ENCODE data around the gene PACSIN2. TPM values are rescaled to one million over a fixed set of nuclear protein-coding genes. Genes with fewer than 3 reads are reported as not detected.
"Not testable (repeated sequence)": the region's sequence is repeated elsewhere in the genome, so short reads cannot be mapped to it uniquely, and the experiment has no call there.

Gene PACSIN2
- total RNA-seq, 1 donor from 2014 or later = 49.1 TPM

DNA sequence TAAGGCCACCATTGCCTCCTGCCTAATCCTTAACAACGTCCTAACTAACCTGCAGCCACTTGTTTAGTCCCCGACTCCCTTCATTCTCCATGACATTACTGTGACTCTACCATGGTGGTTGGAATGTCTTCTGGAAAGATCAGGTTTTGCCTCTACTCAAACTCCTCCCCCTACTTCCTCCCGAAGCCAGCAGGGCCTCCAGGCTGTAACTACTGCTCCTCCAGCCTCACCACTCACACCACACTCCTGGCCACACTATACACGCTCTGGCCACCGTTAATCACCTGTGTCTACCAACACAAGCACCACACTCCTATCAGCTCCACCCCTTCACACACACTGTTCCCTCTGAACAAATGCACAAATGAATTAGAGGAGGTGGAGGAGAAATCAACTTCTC, 69.2 kb downstream of the PACSIN2 start:
- DNase-seq = no peak

DNA sequence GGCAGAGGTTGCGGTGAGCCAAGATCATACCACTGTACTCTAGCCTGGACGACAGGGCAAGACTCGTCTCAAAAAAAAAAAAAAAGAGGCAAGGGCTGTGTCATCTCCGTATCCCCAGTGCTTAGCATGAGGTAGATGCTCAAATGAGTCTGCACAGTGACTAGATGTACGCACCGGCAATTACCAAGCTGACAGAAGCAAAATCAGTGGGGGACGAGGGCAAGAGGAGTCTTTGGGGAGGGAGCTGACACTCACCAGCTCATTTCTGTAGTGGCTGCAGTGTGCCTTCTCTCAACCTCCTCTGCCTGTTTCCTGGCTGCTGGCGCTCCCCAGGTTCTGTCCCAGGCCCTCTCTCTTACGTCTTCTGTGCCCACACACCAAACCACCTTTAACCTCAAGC, 69.9 kb downstream of the PACSIN2 start:
- DNase-seq = no peak

DNA sequence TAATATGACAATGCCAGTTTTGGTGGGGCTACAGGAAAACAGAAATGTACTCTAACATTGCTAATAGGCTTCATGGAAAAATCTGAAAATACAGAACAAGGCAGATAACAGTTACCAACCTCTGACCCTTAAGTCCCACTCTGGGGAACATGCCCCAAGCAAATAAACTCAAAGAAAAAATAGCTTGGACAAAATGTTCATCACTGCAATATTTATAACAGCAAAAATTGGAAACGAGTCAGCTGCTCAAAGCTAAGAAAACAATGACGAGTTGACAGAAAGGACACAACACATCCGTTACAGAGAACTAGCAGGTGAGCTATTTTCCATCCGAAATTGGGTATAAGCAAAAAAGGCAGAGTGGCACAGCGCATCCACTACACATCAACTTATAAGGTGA, 70.5 kb downstream of the PACSIN2 start:
- no peak for DNase-seq

DNA sequence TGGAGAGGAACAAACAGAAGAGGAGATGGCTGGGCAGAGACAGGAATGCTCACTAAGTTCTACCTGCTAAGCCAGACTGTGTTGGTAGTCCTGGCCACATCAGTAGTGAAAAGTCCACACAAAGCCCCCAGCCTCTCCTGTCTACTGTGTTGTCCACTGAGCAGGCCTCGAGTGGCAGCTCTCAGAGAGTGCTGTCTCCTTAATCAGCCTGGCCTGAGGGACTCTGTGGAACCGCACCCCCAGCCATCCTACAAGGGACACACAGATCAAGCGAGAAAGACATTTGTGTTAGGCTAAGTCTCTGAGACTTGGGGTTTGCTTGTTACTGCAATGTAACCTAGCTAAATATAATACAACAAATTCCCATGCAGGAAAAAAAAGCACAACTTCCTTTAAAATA, 71.0 kb downstream of the PACSIN2 start:
- no peak for DNase-seq

DNA sequence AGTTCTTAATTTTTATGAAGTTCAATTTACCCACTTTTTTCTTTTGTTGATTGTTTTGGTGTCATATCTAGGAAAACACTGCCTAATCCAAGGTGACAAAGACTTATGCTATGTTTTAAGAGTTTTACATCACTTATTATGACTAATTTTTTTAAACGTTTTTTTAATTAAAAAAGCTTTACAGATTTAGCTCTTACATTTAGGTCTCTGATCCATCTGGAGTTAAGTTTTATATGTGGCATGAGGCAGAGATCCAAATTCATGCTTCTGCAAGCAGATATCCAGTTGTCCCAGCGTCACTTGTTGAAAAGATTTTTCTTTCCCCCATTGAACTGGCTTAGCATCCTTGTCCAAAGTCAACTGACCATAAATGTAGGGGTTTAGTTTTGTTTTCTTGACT, 72.6 kb downstream of the PACSIN2 start:
- no peak for DNase-seq

DNA sequence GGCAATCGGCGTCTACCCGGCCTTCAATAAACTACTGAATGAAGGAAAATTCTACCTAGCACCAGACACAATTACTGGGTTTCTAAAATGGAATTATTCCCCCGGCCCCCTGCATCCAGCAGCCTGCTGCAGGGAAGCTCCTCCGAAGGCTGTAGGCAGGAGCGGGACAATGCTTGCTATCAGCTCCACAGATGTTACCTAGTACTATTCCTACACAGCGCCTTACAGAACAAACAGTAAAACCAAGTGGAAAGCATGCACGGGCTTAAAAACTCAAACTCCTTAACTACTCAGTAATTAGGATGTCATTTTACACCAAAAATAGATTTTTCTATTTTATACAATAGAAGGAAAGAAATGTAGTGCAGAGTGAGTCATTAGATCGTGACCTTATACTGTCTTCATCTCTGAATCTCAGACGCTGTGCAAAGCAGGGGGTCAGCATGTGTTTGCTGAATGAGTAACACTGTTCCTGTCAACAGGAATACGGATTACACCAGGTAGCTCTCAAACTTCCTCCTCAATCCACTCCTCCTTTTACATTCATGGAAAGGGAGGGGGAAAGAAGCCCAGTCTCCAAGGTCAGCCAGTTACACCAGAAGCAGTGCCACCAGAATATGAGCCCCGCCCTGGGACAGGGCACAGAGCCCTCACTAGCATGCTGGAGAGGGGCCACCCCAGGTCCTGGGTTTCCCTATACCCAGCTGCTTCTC, 74.9 kb downstream of the PACSIN2 start:
- DNase-seq = no peak

DNA sequence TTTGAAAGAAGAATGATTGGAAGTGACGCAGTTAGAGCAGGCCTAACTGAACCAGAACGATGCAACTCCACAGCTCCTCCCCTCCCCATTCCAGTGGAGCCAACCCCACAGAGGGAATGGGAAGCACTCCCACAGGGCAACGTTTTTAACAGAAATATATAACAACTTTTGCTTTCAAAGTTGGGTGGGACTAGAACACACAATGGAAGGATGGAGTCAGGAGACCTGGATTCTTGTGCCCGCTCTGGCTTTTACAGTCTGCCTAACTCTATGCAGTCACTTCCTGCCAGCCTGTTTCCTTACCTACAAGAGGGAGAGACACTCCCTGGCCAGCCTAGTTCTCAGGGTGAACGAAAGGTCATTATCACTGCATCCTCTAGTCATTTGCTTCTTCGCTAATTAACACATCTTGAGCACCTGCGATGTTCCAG, 75.5 kb downstream of the PACSIN2 start:
- DNase-seq = no peak

DNA sequence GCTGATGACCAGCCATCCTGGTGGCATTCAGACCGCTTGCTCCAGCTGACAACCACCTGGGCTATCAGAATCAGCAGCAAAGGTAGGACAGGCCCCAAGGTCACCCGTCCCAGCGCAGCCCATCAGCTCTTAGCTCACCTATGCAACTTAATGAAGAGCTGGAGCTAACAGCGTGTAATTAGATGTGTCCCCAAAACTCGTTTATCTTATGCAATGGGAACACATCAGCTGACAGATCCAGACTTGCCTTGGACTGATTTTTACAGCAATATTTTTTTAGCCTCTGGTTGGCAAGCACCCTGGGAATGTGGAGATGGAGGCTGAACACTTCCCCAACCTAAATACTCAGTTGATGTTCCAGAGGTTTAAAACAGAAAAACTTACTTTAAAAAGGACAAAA, 76.0 kb downstream of the PACSIN2 start:
- DNase-seq = no peak

DNA sequence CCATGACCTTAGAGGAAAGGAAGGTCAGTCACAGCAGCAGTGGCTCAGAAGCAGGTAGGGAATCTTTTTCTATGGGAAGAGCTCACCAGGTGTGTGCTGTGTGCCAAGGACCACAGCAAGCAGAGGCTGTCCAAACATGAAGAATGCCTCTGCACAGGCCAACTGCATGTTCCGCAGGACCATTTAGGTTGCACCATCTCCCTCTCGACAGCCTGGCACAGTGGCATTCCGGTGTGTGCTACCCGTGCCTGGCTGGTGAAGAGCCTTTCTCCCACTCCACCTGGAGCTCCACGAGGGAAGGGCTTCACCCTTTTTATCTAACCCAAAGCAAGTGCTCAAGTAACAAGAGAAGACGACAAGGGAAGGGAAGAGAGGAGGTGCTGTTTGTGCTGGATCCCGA, 76.5 kb downstream of the PACSIN2 start:
- DNase-seq = no peak

DNA sequence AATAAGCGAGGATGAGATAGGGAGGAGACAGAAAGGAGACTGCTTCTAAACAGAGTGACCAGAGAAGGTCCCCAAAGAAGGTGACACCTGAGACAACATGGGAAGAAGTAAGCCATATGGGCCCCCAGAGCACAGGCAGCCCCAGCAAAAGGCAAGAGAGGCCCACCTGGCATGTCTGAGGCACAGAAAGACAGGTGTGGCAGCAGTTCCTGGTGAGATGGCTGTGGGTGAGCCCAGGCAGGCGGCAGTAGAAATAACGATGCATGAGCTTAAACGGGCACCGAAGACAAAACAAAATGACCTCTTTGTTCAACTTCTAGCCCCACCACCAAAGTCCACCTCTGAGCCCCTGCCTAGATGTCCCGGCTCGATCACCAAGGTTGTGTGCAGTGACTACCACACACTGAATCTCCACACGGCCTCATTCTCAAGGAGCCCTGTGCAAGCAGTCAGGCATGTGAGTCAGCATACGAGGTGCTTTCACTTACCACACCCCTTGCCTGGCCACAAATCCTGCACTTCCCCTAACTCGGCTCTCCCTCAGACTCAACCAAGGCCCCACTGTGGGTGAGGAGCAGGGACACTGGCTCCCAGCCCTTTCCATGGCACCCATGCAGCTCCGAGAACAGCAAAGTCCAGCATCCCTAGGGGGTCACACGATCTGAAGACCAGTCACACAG, 77.6 kb downstream of the PACSIN2 start:
- DNase-seq = no peak

DNA sequence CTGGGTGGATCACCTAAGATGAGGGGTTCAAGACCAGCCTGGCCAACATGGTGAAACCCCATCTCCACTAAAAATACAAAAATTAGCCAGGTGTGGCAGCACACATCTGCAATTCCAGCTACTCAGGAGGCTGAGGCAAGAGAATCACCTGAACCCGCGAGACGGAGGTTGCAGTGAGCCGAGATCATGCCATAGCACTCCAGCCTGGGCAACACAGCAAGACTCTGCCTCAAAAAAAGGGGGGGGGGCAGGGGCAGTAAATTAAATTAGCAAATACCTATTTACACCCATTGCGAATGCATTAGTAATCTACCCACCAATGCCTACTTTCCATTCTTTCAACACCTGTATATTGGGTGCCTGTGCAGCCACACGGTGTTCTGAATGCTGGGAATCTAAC, 78.3 kb downstream of the PACSIN2 start:
- DNase-seq = not testable (repeated sequence)

DNA sequence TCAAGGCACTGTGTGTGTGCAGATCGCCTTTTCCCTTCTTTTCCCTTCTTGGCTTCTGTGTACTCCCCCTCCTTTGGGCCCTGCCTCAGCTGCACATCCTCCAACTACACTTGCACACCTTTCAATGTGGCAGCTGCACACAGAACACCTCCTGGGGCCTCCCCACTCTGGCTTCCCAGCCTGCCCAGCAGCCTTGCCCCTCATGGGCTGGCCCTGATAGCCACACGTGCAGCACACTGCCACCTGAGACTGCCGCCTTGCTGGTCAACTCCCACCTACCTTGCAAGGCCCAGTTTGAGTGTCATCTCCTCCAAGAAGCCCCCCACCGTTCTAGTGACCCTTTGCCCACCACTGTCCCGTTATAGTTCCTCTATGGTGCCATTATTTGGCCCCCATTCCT, 80.6 kb downstream of the PACSIN2 start:
- DNase-seq = no peak

DNA sequence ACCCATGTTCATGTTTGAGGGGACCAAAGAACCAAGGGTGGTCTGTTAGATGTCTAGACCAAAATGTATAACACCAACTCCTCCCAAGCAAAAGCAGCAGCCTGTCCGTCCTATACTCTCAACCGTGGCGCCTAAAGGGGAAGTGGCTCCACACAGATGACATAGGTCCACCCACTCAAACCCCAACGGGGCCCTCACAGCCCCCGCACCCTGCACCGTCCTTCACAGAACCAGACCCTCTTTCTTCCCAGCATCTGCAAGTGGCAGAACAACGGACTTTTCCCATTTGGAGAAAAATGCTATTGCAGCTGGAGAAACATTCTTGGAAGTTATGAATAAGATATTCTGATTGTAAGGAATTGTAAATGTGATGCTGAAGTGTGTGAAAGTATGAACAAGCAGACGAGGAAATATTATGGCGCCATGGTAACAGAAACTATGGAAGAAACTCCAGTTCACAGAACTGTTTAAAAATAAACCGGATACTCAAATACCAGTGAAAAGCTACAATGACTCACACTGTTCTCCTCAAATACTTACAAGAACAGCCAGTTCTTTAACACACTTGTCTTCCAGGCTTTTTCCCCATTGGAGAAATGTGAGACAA, 81.4 kb downstream of the PACSIN2 start:
- peak; percentile 93 for DNase-seq

DNA sequence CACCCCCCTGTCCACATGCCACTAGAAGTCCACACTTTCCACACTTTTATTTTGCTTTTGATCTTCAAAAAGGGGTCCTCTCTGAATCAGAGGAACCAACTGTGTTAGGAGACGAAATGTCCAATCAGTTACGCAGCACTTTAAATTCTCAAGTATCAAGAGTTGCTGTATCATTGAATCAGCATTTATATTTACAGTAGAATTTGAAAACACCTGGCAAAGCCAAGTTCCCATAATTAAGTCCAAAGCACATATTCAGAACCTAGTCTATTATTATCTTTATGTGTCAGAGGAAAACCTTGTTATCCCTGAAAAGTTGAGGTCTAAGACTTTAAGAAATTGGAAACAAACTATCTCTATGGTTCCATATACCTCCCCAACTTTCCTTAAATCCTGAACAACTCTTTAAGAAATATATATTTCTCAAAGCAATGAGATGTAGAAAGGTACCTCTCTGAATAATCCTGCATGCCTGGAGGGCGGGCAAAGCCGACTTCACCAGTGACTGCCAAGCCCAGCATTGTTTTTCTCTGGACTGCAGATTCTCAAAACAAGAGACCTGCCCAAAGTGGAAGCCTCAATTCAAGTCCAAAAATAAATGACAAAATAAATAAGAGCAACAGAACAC, 82.0 kb downstream of the PACSIN2 start:
- no peak for DNase-seq

DNA sequence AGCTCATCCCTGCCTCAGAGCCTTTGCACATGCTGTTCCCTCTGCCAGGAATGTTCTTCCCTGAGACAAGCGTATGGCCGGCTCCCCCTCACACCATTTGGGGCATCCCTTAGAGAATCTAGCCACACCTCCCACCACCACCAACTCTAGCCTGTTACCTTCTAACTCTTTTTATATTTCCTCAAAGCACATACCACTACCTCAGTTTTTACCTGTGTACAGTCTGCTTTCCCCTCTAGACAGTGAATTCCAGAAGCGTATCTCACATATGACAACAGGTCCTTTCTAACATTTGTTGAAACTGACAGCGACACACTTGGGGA, 82.8 kb downstream of the PACSIN2 start:
- no peak for DNase-seq

DNA sequence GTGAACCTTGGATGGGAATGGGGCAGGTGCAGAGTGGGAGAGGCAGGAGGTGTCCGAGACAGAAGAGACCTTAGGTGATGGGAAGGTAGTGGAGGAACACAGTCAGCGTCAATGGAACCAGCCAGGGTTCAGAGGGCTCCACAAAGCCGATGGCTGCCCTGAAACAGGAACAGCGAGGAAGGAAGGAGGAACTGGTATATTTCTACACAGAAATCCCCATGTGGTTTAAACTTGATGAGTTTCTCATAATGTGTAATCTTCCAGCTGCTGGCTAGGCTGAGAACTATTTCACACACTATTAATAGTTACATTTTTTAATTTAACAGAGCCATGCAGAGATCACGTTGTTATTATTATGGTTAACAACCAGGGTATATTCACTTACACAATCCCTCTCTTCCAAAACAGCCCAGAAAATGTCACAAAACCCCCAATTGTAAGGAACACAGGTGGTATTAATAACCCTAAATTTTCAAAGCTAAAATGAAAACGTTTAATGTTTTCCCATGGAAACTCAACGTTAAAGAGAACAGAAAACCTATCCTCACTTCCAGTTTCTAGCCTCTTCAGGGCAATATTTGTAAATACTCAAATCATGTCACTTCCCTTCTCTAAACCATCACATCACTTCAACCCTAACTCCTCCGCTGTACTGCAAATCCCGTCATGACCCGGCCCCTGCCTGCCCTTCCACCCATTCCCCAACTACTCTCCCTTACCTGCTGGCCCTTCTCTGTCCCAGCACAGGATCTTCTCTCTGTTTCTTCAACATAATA, 83.3 kb downstream of the PACSIN2 start:
- DNase-seq = peak; percentile 56

DNA sequence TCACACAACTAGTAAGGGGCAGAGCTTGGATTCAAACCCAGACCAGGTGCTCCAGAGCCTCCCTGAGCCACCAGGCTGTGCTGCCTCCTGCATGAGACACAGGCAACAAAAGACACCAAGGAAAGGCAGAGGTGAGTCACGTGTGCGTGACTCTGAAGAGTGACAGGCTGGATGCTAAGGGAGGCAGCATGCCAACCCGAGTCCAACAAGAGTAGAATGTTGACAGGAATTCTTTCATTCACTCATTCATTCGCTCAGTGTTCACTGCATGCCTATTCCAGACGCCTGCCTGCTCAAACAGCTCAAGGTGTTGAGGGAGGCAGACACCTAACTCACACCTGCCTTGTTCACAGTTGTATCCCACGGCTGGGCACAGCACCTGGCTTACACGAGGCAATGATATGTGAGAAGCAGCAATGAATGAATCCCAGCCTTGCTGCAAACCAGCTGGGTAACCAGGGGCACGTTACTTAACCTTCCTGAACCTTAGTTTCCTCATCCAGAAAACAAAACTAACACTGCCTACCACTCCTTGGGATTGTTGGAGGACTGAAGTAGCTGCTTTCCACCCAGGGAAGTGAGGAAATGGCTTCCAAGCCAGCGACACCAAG, 84.0 kb downstream of the PACSIN2 start:
- DNase-seq = no peak

DNA sequence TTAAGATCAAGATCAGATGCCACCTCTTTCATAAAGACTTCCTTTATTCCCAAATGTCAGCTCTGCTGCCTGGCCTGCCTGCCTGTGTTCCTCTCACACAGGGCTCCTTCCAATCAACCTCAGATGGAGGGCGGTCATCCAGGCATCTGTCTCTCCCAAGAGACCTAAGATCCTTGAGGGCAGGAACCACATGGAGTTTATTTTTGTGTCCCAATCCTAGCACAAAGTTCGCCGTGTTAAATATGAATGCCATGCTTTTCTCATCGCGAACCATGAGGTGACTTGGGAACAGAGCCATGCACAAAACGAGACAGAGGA, 85.2 kb downstream of the PACSIN2 start:
- no peak for DNase-seq

DNA sequence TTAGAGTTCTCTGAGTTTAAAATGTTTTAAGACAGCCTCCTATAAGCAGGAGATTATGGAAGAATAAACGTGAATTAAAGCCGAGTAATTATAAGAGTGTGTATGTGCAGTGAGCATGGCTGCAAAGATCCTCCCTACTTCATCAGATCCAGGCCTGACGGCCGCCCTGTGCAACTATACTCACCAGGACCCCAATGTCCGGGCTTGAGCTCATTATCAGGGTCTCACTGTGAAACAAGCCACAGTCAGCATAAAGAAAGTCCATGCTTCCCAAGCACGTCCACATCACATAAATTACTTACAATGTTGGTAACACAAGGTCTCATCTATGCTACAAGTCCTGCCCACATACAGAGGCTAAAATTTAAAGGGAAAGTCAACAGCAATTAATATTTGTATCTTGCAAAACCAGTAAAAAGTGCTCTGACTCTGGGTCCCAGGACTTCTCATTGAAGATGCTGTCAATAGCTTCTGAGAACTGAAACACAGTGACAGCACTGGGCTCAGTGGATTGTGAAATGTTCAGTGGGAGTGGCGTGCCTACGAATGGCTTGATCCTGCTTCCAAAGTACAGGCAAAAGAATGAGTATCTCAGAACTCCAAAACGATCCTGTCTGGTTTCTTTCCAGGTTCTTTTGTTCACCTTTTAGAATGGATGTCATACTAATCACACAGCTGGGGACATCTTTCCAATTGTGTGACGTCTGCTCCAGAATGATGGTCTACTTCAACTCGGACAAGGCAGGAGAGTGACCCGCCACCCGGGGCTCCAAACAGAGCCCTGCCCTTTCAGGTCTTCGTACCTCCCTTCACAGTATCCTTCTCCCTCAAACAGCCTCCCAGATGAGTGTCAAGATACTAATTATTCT, 85.7 kb downstream of the PACSIN2 start:
- no peak for DNase-seq

DNA sequence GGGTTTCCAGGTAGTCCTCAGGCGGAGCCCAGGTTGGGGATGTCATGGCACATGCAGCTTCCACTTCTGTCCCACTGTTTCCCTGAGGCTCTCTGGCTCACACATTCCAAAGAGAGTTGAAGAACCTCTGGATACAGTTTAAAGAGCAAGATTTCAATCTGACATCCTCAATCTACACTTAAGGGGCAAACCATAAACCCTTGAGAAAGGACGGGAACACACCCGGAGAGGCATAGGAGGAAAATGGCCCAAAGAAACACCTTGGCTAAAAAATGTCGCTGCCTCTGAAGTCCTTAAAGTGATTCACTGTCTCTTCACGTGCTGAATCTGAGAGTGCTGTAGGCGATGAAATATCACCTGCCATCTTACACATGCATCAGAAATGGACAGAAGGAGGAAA, 87.0 kb downstream of the PACSIN2 start:
- DNase-seq = no peak

DNA sequence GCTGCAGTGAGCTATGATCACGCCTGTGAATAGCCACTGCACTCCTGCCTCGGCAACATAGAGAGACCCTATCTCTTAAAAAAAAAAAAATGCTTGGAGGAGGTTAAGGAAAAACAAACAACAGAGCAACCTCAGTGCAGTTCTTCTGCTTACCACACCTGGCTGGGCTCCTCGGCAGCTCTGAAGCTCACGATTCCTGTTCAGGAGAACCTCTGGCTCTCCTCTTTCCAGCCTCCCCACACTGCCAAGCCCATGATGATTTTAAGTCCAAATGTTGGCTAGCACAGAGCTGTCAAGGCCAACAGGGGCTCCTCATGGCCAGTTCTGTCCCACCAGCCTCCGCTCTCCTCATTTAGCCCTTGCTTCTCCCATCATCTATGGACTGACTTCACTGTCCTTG, 88.2 kb downstream of the PACSIN2 start:
- no peak for DNase-seq
